GM21381 (cell line): ENCODE measurements around the gene NPHP4.

ENCODE experiments used
- ATAC-seq: cut with Tn5 transposase; IDR thresholded peaks from one replicate; pipeline ENCODE4 v1.9.1; 2021; ENCODE audit warnings: mild to moderate bottlenecking, moderate library complexity; ENCODE audit not compliant: unreplicated experiment

Gene NPHP4

DNA sequence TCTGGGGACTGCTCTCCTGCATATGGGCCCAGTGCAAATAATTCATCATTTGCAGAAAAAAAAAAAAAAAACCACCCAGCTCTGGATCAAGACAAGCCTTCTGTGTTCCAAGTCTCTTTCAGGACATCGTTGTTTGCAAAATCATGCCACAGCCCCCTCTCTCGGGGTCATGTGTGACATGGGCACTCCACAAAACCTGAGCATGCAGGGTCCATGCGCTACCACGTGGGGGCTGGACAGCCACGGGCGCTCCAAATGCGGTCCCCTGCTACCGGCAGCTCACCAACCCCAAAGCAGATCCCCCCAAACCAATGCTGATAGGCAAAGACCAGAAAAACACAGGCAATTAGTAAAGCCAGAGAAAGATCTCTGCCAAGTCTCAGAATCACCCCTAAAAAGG, 17.6 kb downstream of the NPHP4 start:
- no peak for ATAC-seq

DNA sequence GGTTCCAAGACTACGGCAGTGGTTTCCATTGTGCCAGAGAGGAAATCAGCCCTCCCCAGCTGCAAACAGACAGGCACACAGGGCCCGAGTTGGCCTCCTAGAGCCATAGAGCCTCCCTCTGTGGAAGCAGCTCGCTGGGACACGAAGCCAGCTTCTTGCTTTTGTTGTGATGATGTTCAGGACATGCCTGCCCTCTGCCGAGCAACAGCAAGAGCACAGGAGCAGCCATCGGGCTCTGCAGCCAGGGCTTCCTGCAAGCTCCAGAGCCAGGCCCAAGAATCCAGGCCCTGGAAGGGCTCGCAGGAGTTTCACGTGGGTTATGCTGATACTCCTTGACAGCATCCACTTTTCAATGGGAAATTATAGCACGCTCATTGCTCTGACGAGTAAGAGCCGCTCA, 18.5 kb downstream of the NPHP4 start:
- ATAC-seq, result no peak

DNA sequence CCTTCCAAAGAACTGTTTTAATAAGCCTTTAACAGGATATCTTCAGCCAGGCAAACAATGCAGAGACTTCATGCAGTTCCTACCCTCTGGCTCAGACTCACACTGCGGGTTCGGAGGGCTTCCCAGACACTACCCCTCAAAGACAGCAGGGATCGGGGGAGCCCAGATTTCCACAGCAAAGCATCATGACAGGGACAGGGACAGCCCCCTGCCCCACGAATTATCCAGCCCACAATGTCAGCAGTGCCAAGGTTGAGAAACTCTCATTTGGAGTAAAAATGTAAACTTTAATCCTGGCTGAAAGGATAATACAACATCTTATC, 20.1 kb downstream of the NPHP4 start:
- ATAC-seq, result no peak

DNA sequence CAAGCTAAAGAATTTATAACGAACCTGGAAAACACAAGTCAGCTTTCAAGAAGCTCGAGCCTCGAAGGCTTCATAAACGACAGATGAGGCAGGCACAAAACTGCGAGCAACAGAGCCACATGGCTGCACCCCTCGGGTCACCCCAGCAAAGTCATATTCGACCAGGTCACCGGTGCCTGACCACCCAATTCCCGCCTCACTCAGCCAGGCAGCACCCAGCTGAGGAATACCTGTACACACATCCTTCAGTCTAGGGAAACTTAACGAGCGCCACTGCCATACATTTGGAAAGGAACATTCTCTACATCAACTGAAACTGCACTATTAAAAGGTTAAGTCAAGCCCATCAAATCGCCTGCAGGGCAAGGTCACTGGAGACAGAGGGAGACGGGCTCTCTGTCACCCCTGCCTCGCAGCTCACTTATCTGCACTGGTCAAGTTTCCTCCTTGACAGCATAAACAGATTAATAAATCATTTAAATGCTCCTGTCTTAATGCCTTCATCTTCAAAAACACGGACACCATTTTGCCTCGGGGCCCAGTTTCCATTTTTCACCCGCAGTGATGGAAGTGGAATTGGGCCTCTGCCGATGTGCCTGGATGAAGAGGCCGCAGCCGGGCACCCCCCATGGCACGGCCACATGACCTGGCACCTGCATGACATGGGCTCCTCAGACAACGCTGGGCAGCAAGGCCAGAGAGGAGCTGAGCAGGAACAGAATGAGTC, 20.6 kb downstream of the NPHP4 start:
- no peak for ATAC-seq

DNA sequence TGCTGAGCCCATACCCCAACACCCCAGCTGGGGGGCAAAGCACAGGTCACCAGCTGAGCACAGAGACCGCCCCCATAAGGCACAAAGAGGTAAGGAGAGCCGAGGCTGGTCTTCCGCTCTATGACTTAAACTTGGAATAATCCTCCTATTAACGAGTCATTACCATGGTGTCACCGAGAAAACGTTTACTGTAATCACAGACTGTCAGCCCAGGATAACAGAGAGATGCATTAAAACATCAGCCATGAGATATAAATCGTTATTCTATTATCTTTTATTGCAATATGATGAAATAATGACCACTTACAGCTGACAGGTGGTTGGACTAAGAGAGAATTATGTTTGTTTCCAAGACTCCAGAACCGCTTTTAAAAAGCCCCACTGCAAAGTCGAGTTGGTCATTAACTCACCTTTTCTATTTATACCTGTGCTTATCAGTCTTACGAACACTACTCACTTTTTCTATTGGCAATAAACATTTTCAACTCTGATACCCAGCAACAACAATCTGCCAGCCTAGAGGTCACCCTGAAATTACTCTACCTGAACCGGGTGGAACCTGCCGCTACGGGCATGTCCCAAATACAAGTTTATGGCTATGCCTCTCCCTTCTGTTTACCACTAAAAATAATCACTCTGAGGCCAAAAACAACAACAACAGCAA, 21.5 kb downstream of the NPHP4 start:
- no peak for ATAC-seq

DNA sequence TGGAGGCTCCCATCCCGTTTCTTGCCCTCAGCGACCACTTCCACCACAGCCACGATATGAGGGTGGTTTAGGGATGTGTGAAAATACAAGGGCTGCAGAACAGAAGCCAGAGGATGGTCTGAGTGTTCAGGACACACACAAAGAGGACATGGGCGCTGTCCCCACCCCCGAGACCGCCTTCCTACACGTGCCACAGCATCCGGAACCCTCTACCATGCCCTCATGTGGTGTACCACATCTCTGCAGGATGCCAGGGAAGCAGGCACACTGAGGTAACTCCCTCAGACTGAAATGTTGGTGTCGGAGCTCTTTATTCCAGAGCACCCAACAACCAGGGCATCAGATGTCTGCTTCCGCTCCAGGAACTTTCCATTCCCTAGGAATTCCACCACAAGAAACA, 23.1 kb downstream of the NPHP4 start:
- no peak for ATAC-seq

DNA sequence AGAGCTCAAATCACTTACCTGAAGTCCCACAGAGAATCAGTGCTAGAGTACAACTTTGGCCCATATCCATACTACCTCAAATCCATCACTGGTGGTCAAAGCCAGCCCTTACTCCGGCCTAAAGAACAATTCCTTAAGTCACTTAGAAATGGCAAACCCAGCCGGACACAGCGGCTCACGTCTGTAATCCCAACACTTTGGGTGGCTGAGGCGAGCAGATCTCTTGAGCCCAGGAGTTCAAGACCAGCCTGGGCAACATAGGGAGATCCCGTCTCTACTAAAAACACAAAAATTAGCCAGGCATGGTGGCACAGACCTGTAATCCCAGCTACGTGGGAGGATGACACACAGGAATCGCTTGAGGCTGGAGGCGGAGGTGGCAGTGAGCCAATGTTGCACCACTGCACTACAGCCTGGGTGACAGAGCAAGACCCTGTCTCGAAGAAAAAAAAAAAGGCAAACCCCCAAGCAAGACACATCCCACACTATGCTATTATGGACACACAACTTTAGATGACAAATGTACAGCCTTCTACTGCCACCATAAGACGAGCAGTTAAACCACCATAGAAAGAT, 24.0 kb downstream of the NPHP4 start:
- ATAC-seq, result no peak

DNA sequence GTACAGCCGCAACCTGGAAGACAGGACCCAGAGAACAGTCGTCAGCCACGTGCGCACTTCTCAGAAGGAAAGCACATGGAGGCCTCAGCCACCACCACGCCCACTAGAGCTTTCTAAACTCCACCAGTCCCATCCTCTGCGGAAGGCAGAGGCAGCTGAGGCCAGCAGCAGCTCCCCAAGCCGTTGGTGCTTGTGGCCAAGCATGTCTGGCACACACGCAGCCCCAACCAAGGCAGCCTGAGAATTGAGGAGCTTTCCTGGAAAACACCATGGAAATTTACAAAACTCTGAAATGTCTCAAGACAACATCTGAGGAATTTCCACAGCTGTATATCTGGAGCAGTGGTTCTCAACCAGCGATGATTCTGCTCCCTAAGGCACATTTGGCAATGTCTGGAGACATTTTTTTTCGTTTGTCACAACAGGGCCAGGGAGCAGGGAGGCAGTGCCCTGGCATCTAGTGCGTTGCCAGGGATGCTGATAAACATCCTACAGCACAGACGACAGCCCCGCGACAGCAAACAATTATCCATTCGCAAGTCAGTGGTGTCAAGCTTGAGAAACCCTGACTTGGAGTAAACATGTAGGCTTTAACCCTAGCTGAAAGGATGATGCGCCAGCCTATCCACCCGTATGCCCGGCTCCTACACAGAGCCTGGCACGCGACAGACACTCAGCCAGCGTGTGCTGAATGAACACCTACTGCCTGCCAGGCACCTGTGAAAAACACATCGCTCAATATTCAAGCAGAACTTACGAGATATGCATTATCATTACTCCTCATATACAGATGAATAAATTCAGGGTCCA, 24.7 kb downstream of the NPHP4 start:
- no peak for ATAC-seq

DNA sequence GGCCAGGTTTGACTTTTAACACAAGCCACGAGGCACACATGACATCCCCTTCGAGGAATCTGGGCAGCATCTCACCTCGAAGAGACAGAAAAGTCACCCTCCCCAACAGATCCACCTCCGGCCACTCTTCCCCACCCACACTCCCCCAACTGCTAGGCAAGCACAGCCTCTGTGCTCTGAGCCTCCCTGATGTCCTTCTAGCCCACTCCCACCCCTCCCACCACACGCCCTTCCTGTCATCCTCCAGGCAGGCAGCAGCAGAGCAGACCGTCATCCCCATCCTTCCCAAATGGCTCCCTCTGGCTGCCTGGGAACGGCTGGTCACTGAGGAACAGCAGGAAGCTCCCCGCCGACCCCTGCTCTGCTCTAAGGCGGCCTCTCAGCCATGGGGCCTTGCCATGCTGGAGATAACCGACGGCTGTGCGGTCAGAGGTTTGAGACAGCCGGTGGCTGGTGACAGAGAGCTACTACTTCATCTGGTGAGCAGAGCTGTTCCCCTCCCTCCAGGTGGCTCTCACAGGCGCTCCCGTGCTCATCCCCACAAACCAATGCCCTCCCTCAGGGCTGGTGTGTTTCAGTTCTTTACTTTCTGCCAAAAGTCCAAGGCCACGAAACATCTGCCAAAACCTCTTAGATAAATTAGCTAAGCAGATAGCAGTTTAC, 25.6 kb downstream of the NPHP4 start:
- ATAC-seq, result no peak

DNA sequence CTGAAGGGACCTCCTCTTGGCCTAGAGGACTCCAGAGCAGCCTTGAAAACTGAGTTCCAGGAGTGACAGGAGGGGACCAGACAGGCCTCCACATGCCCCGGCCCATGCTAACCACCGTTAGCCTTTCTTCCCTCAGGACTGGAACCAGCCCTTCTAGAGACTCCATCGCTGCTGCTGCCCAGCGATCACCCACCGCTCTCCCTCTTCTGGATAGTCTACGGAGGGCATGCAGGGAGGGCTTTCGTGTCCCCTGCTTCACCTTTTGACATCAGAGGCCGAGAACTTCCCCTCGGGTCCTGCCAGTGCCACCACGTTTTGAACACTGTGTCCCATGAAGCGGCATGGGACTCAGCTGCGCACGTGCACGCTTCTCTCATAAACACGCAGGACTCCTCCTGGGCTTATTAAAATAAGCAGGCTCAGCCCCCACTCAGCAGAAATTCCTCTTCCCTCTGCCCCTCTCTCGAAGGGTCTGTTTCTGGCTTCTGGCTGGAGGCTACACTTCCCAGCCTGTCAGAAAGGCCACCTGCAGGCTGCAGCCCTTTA, 26.6 kb downstream of the NPHP4 start:
- ATAC-seq, result no peak

DNA sequence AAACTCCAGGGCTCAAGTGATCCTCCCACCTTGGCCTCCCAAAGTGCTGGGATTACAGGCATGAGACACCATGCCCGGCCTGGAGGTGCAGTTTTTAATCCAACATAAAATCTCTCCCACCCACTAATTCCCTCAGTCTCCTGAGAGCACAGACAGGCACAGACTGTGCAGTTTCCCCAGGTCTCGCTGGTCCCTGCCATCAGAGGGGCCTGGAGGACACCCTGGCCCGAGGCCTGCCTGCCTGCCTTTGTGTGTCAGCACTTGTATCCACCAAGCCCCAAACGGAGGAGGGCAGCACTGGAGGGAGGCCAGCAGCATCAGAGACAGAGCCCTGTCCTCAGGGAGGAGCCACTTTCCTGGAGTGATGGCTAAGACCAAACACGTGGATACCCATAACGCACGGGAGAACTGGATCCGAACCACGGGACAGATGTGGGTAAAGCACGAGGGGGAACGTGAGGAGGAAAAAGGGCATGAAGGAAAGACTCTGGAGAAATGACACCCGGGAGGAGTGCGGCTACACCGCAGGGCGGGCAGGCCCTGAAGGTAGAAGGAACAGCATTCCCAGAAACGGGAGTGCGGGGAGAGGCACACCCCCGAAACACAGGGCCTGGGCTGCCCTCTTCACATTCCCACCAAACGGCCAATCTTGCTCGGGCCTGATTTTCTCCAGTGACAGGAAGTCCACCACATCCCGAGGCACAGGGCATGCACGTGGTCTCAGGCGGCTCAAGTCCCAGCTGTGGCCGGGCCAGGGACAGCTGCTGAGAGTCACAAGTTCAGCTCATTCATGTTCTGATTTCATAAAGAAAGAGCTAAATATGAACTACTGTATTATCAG, 29.7 kb downstream of the NPHP4 start:
- ATAC-seq, result no peak

DNA sequence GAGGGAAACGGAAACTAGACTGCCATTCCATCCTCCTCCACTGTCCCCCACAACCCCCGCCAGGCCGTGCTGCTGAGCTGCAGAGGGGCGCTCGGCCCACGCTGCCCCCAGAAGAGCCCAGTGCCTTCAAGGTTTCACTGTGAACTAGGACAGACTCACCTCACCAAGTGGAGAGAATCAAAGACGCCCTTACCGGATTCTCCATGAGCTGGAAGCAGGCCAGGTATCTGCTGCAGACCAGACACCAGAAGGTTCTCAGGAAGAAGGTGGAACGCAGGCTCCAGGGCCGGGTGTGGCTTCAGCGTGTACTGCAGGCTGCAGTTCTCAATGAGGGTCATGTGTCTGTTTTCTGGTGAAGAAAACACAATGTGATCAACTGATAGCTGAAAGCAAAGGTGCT, 30.6 kb downstream of the NPHP4 start:
- no peak for ATAC-seq

DNA sequence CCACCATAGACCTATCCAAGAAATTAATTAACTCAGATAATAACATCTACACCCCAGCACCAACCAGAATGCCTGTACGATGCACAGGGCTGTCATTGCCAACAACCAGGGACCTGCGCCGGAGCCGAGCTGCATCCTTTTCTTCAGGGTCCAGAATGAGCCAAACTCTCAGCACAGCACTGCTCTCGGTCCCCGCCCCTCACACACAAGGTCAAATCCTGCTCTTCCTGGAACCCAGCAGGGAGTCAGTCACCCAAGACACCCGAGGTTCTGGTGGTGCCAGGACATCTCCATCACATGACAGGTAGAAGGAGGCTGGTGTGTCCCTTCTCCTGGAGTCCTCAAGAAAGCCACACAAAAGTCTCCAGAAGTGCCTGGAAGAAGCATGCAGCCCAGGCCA, 31.9 kb downstream of the NPHP4 start:
- ATAC-seq, result no peak

DNA sequence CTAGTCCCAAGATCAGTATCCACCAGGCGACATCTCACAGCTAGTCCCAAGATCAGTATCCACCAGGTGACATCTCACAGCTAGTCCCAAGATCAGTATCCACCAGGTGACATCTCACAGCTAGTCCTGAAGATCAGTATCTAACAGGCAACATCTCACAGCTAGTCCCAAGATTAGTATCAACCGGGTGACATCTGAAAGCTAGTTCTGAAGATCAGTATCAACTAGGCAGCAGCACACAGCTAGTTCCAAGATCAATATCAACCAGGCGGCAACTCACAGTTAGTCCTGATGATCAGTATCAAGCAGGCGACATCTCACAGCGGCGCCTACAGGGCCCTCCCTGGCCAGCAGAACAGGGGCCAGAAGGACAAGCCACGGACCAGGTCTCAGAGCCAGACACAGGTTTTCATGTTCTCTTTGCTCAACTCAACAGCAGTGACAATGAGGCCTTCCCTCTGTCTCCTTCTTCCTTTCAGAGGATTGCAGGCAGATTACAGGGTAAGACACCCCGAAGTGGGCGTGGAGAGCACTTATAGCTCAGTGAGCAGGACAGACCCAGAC, 32.5 kb downstream of the NPHP4 start:
- no peak for ATAC-seq

DNA sequence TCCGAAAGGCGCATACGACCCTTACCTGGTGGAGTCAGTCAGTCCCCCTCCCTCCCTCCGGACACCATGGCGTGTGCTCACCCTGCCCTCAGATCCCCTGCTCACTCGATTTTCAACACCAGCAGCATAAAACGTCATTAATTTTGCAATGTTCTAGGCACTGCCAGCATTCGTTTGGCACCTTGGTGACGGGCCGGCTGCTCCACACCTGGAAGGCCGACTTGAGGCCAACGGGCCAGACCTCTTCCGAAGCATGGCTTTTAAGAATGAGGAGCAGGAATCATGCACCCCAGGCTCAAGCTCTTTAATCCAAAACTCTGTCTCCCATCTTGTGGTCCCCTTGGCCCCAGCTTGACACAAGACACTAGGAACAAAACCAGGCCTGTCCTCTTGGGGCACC, 33.1 kb downstream of the NPHP4 start:
- no peak for ATAC-seq

DNA sequence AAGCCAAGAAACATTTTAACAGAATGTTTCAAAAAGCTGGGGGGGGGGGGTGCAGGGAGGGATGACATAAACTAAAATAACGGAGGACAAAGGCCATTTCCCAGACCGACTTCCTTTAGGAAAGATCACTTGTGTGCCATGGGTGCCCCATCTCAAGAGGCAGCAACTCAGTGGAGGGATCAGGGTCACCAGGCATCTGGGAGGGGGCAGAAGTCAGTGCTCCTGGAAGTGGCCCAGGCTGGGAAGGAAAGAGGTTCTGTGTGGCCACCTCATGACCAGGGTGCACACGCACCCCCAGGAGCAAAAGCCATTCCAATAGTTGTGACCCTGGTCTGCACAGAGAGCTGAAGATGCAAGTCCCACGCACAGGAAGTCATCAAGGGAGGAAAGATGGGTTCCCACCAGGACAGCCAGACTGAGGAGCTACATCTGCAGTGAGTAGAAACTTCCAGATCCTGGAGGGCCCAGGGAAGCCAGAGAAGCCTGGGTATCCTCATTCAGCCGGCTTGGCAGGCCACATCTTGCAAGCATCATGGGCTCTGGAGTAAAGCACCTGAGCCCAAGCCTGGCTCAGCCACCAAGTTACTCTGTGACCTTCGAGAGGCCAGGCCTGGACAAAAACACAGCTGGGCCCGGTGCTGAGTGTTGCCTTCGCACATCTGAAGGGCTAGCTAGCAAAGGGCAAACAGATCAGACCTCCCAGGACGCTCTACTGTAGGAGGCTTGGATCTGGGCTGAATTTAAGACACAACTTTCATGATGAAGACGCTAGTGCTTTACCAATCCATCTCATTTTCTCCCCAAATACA, 36.0 kb downstream of the NPHP4 start:
- no peak for ATAC-seq

DNA sequence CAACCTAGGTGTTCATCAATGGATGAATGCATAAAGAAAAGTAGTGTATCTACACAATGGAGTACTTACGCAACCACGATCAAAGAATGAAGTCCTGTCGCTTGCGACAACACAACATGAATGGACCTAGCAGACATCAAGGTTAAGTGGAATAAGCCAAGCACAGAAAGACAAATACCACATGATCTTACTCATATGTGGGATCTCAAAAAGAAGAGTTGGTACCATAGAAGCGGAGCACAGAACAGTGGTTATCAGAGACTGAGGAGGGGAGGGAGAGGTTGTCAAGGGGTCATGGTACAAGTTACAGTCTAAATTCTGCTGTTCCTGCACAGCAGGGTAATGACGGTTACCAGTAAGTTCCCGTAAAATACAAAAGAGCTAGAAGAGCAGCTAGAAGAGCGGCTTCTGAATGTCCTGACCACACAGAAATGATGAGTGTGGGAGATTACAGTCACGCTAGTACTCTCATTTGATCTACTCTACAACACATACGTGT, 36.7 kb downstream of the NPHP4 start:
- ATAC-seq, result no peak

DNA sequence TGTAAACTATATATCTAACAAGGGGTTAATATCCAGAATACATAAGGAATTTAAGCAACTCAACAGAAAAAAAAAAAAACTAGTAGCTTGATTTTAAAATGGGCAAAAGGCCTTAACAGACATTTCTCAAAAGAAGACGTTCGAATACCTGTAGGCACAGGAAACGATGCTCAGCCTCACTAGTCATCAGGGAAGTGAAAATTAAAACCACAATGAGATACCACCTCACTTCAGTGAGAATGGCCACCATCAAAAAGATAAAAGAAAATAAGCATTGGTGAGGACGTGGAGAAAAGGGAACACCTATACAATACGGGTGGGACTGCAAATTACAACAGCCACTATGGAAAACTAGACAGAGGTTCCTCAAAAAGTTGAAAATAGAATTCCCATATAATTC, 37.3 kb downstream of the NPHP4 start:
- ATAC-seq, result no peak

DNA sequence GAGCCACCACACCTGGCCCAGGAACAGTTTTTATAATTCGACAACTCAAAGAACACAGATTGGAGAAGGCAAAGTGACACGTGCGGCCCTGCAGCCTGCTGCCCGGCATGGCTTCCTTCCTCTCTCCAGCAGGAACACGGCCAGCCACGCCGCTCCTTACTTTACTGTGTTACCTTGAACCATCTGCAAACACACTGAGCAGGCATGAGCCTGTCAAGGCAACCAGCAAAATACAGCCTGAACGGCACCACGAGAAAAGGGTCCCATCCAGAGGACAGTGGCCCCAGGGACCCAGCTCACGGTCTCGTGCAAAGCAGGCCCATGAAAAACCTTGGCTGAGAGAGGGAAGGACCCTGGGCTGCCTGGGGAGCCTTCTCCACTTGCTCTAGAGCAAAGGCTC, 38.8 kb downstream of the NPHP4 start:
- ATAC-seq, result no peak
